Esophagus squamous epithelium (tissue), 5 donors: Measurements from ENCODE around the gene MED10. TPM values are rescaled to one million over a fixed set of nuclear protein-coding genes. Genes with fewer than 3 reads are reported as not detected.

Experiments used
- DNase-seq: peaks from one replicate; lab custom pipeline; 2025; lab: John Stamatoyannopoulos, UW
- H3K27ac ChIP-seq, 4 donors: fragments of 200-600 bp; sonication (generic); one replicate each; pipeline ENCODE4 v1.5.1; 2016 to 2019; ENCODE audit warnings: mild to moderate bottlenecking in 1 of 4
- H3K27me3 ChIP-seq, 4 donors: fragments of 200-600 bp; sonication (generic); 1 replicate in 3 of 4; 2 replicates in 1 of 4; pipeline versions ENCODE4 v1.5.1 to v1.6.0; 2017 to 2021; ENCODE audit warnings: antibody characterized with exemption in 1 of 4
- H3K36me3 ChIP-seq, 3 donors: fragments of 200-600 bp; sonication (generic); one replicate each; pipeline ENCODE4 v1.5.1; 2016 to 2019
- H3K4me1 ChIP-seq, 3 donors: fragments of 200-600 bp; sonication (generic); one replicate each; pipeline ENCODE4 v1.5.1; 2017 to 2019
- H3K4me3 ChIP-seq, 4 donors: fragments of 200-600 bp; sonication (generic); 1 replicate in 3 of 4; 2 replicates in 1 of 4; pipeline ENCODE4 v1.5.1; 2016 to 2019; ENCODE audit warnings: mild to moderate bottlenecking in 2 of 4, moderate library complexity in 1 of 4
- H3K9me3 ChIP-seq, 3 donors: fragments of 200-600 bp; sonication (generic); one replicate each; pipeline ENCODE4 v1.5.1; 2016 to 2019
- POLR2A ChIP-seq, 4 donors: fragments of 450-650 bp; IDR thresholded peaks; one replicate each; pipeline ENCODE4 v1.6.1; 2017; ENCODE audit warnings: antibody characterized with exemption in 4 of 4, mild to moderate bottlenecking in 4 of 4, moderate library complexity in 3 of 4
- WGBS, 2 donors: methylation state at CpG; one replicate each; pipeline ENCODE4 v1.1.5; 2018; 5-methylcytosine and 5-hydroxymethylcytosine counted together
- intact Hi-C: fragments of 100-400 bp; cut with DNase I; formaldehyde crosslinking; loops from one replicate; pipeline ENCODE4 v1.15.0; 2022
- total RNA-seq, 4 donors: library from RNA; depleted of rRNA; stranded (reverse); fragments of >200 nt; gene quantifications; one replicate each; pipeline ENCODE4 v1.1.0, GENCODE V29; 2016
- TF ChIP-seq, protein P1 (sequence below), 6 experiments: fragments of 450-650 bp in 4 of 6; fragments of 200-600 bp in 2 of 6; sonication (generic) in 2 of 6; IDR thresholded peaks; one replicate each; pipeline ENCODE4 v1.5.1; 2016 to 2019; ENCODE audit warnings: antibody characterized with exemption in 6 of 6, mild to moderate bottlenecking in 4 of 6, moderate library complexity in 4 of 6
- donor health status: DM: yes; HTN: yes; CAD: no.

Gene MED10
- total RNA-seq, 4 donors from 2014 or later = 10.3 to 30.7 (median 20.8) TPM

DNA sequence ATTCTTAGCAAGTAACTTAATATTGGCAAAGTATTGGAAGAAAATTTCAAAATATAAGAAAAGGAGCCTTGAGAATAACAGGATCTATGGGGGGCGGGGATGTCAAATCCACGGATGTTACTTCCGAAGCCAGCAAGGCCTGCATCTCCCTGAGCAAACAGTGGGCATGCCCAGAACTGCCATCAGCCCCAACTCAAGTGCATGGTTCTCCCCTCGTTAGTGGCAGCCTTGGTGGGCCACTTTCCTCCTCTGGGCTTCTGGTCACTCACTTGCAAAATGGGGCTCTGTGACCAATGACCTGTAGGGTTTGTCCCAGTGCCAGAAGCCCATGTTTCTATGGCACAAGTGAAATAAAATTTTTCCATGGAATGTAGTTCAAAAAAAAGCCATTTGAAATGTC, 27.2 kb upstream of the MED10 start:
- Histone ChIP-seq H3K27ac (no peak overlapping the region), H3K9me3 (no peaks in the 10 kb centered on the region), H3K36me3 (no peaks in the 10 kb centered on the region), H3K4me3 (no peak overlapping the region), H3K27me3 (peaks cover 0 to 20% (median 0%) of the 10 kb centered on the region in 4 donors), H3K4me1 (peaks cover 0 to 8% (median 0%) of the 10 kb centered on the region in 3 donors)
- intact Hi-C loops = no loop called here
- TF ChIP-seq, protein P1, sequence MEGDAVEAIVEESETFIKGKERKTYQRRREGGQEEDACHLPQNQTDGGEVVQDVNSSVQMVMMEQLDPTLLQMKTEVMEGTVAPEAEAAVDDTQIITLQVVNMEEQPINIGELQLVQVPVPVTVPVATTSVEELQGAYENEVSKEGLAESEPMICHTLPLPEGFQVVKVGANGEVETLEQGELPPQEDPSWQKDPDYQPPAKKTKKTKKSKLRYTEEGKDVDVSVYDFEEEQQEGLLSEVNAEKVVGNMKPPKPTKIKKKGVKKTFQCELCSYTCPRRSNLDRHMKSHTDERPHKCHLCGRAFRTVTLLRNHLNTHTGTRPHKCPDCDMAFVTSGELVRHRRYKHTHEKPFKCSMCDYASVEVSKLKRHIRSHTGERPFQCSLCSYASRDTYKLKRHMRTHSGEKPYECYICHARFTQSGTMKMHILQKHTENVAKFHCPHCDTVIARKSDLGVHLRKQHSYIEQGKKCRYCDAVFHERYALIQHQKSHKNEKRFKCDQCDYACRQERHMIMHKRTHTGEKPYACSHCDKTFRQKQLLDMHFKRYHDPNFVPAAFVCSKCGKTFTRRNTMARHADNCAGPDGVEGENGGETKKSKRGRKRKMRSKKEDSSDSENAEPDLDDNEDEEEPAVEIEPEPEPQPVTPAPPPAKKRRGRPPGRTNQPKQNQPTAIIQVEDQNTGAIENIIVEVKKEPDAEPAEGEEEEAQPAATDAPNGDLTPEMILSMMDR (IDR thresholded peaks at IDR 0.05) = no peak
- no peak for TF ChIP-seq POLR2A (IDR thresholded peaks at IDR 0.05)
- whole genome bisulfite sequencing, 2 donors = 48 to 62% methylated on average over 4 of the region's 4 CpGs
- DNase-seq = no peak

DNA sequence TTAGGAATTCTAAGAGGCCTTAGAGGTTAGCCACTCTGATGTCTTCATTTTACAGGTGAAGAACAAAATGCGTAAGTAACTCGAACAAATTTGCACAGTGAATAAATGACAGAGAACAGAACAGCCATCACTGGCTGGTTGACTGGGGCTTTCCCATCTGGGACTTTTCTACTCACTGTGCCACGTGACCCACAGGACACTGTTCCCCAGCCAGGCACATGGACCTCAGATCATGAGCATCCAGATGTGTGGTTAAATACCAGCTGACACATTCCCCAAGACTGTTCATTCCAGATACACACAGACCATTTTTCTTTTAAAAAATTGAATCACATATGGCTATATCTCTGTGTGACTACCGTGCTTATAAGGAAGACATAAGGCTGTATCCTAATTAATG, 25.8 kb upstream of the MED10 start:
- DNase-seq = no peak
- Histone ChIP-seq H3K4me1 (peaks cover 0 to 16% (median 0%) of the 10 kb centered on the region in 3 donors), H3K36me3 (no peaks in the 10 kb centered on the region), H3K27me3 (peaks cover 0 to 20% (median 0%) of the 10 kb centered on the region in 4 donors), H3K4me3 (no peak overlapping the region), H3K9me3 (no peaks in the 10 kb centered on the region), H3K27ac (no peak overlapping the region)
- intact Hi-C loops = no loop called here
- 71 to 79% methylated on average over 4 of the region's 4 CpGs for WGBS, 2 donors
- TF ChIP-seq, protein P1 (IDR thresholded peaks at IDR 0.05) = no peak
- TF ChIP-seq POLR2A (IDR thresholded peaks at IDR 0.05) = no peak

DNA sequence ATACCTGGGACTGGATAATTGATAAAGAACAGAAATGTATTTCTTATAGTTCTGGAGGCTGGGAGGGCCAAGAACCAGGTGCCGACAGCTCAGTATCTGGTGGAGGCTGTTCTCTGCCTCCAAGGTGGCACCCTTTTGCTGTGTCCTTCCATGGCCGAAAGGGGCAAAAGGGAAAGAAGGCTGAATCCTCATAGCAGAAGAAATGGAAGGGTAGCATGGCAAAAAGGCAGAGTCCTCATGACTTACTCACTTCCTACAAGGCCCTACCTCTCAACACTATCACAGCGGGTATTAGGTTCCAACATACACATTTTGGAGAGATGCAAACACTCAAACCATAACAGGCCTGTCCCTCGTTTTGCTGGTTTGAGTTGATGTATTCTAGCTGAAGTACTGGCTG, 25.1 kb upstream of the MED10 start:
- 82 to 86% methylated on average over 4 of the region's 4 CpGs for WGBS, 2 donors
- no peak for DNase-seq
- intact Hi-C loops = no loop called here
- H3K27me3 ChIP-seq = peaks cover 0 to 18% (median 0%) of the 10 kb centered on the region in 4 donors
- TF ChIP-seq POLR2A (IDR thresholded peaks at IDR 0.05) = no peak
- no peak overlapping the region for H3K27ac ChIP-seq
- no peaks in the 10 kb centered on the region for H3K36me3 ChIP-seq
- H3K4me1 ChIP-seq = peaks cover 0 to 16% (median 0%) of the 10 kb centered on the region in 3 donors
- no peaks in the 10 kb centered on the region for H3K9me3 ChIP-seq
- H3K4me3 ChIP-seq = no peak overlapping the region

DNA sequence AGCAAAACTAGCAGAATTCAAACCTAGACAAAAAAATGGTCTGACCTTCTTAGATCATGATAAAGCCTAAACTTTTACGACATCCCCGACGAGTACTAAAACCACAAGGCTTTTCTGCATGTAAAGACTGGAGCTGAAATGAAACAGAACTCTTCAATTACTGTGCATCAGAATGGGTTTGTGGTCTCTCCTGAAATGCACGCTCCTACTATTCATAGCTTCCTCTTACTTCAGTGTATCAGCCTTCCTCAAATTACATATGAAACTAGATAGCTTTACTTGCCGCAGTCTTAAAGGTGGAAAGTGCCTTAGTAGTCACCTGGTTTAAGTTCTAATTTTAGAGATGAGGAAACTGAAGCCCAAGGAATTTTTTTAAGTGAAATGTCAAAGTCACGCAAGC, 24.6 kb upstream of the MED10 start:
- H3K27ac ChIP-seq = no peak overlapping the region
- intact Hi-C loops = no loop called here
- no peaks in the 10 kb centered on the region for H3K36me3 ChIP-seq
- DNase-seq = no peak
- TF ChIP-seq POLR2A (IDR thresholded peaks at IDR 0.05) = no peak
- TF ChIP-seq, protein P1 (IDR thresholded peaks at IDR 0.05) = no peak
- peaks cover 0 to 14% (median 0%) of the 10 kb centered on the region in 4 donors for H3K27me3 ChIP-seq
- H3K4me1 ChIP-seq = peaks cover 0 to 16% (median 0%) of the 10 kb centered on the region in 3 donors
- 74 to 88% methylated on average over 6 of the region's 6 CpGs for WGBS, 2 donors
- H3K4me3 ChIP-seq = no peak overlapping the region
- H3K9me3 ChIP-seq = no peaks in the 10 kb centered on the region

DNA sequence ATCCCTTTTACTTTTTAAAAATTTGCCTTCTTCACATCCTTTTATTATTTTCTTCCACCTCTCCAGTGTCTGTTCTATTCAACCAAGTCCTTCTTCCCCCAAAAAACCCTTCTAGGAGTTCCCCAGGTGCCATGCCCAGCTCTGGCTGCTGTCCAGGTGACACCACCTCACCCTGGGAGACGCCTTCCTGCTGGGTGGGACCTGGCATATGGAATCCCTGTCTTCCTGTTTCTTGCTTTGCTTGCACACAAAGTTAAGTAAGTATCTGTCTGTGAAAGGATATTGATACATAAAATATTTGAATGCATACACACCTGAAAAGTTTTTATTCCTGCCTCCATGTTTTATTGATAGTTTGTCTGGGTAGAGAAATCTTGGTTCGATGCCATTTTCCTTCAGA, 23.1 kb upstream of the MED10 start:
- no peak for DNase-seq
- H3K4me3 ChIP-seq = no peak overlapping the region
- H3K4me1 ChIP-seq = peaks cover 0 to 16% (median 0%) of the 10 kb centered on the region in 3 donors
- H3K27ac ChIP-seq = no peak overlapping the region
- TF ChIP-seq POLR2A (IDR thresholded peaks at IDR 0.05) = no peak
- TF ChIP-seq, protein P1 (IDR thresholded peaks at IDR 0.05) = no peak
- intact Hi-C loops = no loop called here
- no peaks in the 10 kb centered on the region for H3K9me3 ChIP-seq
- 44 to 50% methylated on average over 2 of the region's 2 CpGs for WGBS, 2 donors
- no peaks in the 10 kb centered on the region for H3K36me3 ChIP-seq
- peaks cover 0 to 8% (median 0%) of the 10 kb centered on the region in 4 donors for H3K27me3 ChIP-seq
